ENCODE data around the gene PPP3R1. TPM values are rescaled to one million over a fixed set of nuclear protein-coding genes. Genes with fewer than 3 reads are reported as not detected.
A peak's percentile ranks its signal among the peaks of the same experiment; 100 is the strongest.

PPP3R1 gene, protein sequence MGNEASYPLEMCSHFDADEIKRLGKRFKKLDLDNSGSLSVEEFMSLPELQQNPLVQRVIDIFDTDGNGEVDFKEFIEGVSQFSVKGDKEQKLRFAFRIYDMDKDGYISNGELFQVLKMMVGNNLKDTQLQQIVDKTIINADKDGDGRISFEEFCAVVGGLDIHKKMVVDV
- 10 to 100 TPM; 25.8 to 32.7 (median 28.2) TPM for total RNA-seq

DNA sequence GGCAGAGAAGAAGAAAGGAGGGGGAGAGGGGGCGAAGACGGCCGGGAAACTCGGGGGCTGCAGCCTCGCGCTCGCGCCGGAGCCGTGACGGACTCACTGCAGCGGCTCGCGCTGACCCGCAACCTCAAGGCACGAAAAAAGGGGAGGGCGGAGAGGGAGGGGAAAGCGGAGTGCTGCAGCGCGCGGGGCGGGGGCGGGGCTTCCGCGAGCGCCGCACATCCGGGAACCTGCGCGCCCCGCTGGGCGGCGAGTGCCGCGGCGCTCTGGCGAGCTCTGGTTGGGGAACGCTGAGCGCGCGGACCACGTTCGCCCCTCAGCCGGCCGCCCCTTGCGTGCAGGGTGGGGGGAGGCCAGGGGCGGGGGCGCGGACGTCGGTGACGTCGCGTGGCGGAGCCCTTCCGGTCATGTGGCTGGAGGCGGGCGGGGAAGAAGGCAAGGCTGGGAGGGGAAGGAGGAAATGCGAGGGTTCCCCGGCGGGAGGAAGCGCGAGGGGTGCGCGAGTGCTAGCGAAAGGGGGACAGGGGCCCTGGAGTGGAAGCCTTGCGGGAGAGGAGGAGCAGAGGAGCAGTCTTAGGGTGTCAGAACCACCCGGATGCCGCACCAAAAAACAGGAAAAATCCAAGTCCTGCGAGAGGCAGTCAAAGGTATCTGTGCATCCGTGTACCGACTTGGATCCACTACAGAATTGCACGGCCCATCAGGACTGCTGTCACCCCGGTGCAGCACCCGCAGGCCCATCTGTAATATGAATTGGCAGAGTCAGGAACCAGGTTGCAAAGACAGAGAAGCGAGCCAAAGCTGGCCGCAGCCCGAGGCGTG, at the start of gene PPP3R1:
PPP3R1 (minus strand) TSS at position 133 of the 819 bp plus-strand sequence. CDS start 405 bp downstream, outside the sequence.
- peak; percentile 87 for DNase-seq
- intact Hi-C loops (cut with DNase I) = no loop called here
- no peaks in the 10 kb centered on the region for H3K9me3 ChIP-seq
- peak within 1 kb of the TSS; percentile 81 to 95 (median 90) for H3K4me3 ChIP-seq
- H3K27ac ChIP-seq = peak within 1 kb of the TSS; percentile 98 to 100 (median 100)
- no peaks in the 10 kb centered on the region for H3K36me3 ChIP-seq
- WGBS, 2 donors = 0 to 1% methylated on average over 49 to 53 of the region's 79 CpGs
- TF ChIP-seq POLR2A (IDR thresholded peaks at IDR 0.05) = peak in 3 of 4 donors; percentile 73 to 89 (median 76)
- TF ChIP-seq, protein P1, sequence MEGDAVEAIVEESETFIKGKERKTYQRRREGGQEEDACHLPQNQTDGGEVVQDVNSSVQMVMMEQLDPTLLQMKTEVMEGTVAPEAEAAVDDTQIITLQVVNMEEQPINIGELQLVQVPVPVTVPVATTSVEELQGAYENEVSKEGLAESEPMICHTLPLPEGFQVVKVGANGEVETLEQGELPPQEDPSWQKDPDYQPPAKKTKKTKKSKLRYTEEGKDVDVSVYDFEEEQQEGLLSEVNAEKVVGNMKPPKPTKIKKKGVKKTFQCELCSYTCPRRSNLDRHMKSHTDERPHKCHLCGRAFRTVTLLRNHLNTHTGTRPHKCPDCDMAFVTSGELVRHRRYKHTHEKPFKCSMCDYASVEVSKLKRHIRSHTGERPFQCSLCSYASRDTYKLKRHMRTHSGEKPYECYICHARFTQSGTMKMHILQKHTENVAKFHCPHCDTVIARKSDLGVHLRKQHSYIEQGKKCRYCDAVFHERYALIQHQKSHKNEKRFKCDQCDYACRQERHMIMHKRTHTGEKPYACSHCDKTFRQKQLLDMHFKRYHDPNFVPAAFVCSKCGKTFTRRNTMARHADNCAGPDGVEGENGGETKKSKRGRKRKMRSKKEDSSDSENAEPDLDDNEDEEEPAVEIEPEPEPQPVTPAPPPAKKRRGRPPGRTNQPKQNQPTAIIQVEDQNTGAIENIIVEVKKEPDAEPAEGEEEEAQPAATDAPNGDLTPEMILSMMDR (IDR thresholded peaks at IDR 0.05) = no peak
- H3K27me3 ChIP-seq = no peaks in the 10 kb centered on the region
- H3K4me1 ChIP-seq = peaks cover 11 to 57% (median 32%) of the 10 kb centered on the region in 3 donors

DNA sequence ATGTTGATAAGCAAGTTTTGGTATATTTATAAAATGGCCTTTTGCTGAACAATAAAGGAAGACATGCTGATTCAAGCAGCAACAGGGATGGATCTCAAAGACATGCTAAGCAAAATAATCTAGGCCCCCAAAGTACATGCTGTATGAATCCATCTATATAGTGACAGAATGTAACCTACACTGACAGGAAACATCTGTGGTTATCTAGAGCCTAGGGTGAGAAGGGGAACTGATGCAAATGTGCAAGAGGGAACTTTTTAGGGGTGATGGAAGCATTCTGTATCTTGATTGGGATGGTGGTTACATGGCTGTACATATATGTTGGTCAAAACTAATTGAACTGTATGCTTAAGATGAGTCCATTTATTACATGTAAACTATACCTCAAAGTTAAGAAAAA, 43.2 kb upstream of the PPP3R1 start:
- H3K36me3 ChIP-seq = peaks cover 0 to 7% (median 0%) of the 10 kb centered on the region in 3 donors
- H3K4me1 ChIP-seq = peaks cover 0 to 7% (median 0%) of the 10 kb centered on the region in 3 donors
- H3K9me3 ChIP-seq = no peaks in the 10 kb centered on the region
- intact Hi-C loops (cut with DNase I) = no loop called here
- H3K27me3 ChIP-seq = no peaks in the 10 kb centered on the region
- H3K27ac ChIP-seq = no peak overlapping the region
- DNase-seq = no peak
- TF ChIP-seq POLR2A (IDR thresholded peaks at IDR 0.05) = no peak
- TF ChIP-seq, protein P1 (IDR thresholded peaks at IDR 0.05) = no peak
- H3K4me3 ChIP-seq = no peak overlapping the region

DNA sequence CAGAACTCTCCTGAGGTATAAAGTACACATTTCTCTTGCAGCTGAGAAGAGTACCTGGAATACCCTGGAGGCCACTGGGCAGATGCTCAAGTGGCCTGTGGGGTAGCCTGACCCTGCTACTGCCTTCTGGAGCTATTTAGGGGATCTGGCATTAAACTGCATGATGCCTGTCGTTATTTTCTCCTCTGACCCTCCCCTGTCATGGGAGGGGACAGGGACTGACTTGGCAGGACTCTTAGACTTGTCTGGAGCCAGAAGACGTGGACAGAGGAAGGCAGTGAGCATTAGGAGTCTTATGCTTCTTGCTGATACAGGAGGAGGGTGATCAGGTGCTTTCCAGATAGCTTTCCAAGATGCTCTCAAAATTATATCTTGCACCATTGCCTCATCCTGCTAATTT, 42.6 kb upstream of the PPP3R1 start:
- no peak for DNase-seq
- intact Hi-C loops (cut with DNase I) = no loop called here

DNA sequence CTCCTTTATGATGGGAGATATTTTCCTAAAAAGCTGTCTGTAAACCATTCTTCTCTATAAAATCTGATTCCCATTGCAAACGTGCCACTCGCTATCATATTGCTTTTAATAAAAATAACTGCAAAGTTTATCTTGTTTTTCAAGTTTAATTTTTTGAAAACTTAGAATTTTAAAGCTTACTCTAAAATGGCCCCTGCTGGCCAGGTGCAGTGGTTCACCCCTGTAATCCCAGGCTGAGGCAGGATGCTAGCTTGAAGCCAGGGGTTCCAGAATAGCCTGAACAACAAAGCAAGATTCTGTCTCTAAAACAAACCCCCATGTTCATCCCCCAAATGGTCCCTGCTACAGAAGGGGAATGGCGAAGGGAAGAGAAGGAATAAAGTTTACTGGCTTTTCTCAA, 41.9 kb upstream of the PPP3R1 start:
- Histone ChIP-seq H3K4me3 (no peak overlapping the region), H3K36me3 (peaks cover 0 to 7% (median 0%) of the 10 kb centered on the region in 3 donors), H3K4me1 (peaks cover 0 to 7% (median 0%) of the 10 kb centered on the region in 3 donors), H3K9me3 (no peaks in the 10 kb centered on the region), H3K27me3 (no peaks in the 10 kb centered on the region), H3K27ac (no peak overlapping the region)
- WGBS, 2 donors = 86 to 94% methylated on average over 3 of the region's 3 CpGs
- intact Hi-C loops (cut with DNase I) = no loop called here
- no peak for TF ChIP-seq POLR2A (IDR thresholded peaks at IDR 0.05)
- TF ChIP-seq, protein P1 (IDR thresholded peaks at IDR 0.05) = peak in 1 of 6 experiments; percentile 10
- no peak for DNase-seq

More for the DNA sequence above, 42.6 kb upstream of the PPP3R1 start:
- Histone ChIP-seq H3K27me3 (no peaks in the 10 kb centered on the region), H3K4me1 (peaks cover 0 to 7% (median 0%) of the 10 kb centered on the region in 3 donors), H3K36me3 (peaks cover 0 to 7% (median 0%) of the 10 kb centered on the region in 3 donors), H3K27ac (no peak overlapping the region), H3K4me3 (no peak overlapping the region), H3K9me3 (no peaks in the 10 kb centered on the region)
- TF ChIP-seq, protein P1 (IDR thresholded peaks at IDR 0.05) = no peak
- TF ChIP-seq POLR2A (IDR thresholded peaks at IDR 0.05) = no peak
- WGBS, 2 donors = 0 to 42% methylated on average over 1 to 2 of the region's 2 CpGs

DNA sequence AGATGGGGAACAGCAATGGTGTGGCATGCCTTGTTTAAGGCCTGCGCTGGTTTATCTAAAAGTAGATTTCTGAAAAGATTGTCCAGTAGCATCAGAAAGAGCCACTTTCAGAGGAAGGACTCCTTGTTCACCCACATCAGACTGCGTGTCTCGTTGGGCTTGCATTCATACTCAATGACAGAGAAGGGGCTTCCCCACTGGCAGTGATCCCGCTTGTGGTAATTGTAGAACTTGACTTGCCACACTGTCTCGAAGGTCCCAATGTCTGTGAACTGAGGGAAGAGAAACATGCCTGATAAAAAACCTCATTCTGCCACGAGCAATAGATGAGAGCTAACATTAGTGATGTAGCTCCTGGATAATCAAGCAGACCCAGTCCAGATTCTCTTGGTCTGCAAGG, 41.4 kb upstream of the PPP3R1 start:
- no peaks in the 10 kb centered on the region for H3K27me3 ChIP-seq
- H3K4me3 ChIP-seq = no peak overlapping the region
- H3K4me1 ChIP-seq = peaks cover 0 to 10% (median 0%) of the 10 kb centered on the region in 3 donors
- intact Hi-C loops (cut with DNase I) = no loop called here
- no peak overlapping the region for H3K27ac ChIP-seq
- H3K9me3 ChIP-seq = no peaks in the 10 kb centered on the region
- 85 to 88% methylated on average over 4 to 6 of the region's 6 CpGs for WGBS, 2 donors
- TF ChIP-seq POLR2A (IDR thresholded peaks at IDR 0.05) = no peak
- TF ChIP-seq, protein P1 (IDR thresholded peaks at IDR 0.05) = no peak
- H3K36me3 ChIP-seq = peaks cover 0 to 7% (median 0%) of the 10 kb centered on the region in 3 donors
- no peak for DNase-seq

Measured in esophagus squamous epithelium (tissue), 5 donors.